Smooth muscle cell (in vitro differentiated cells): Measurements from ENCODE around the gene SCGB1A1. TPM values are rescaled to one million over a fixed set of nuclear protein-coding genes. Genes with fewer than 3 reads are reported as not detected.

Source experiments
- DNase-seq: peaks from one replicate; lab custom pipeline; 2025; ENCODE audit not compliant: unreplicated experiment; lab: John Stamatoyannopoulos, UW
- H2AFZ ChIP-seq: fragments of 200-600 bp; sonication (generic); 2 replicates; pipeline ENCODE4 v1.6.0; 2016; ENCODE audit warnings: antibody characterized with exemption, low read depth, mild to moderate bottlenecking
- H3F3A ChIP-seq: fragments of 200-600 bp; sonication (generic); 2 replicates; pipeline ENCODE4 v1.6.0; 2017; ENCODE audit warnings: antibody characterized with exemption, low read depth
- H3K27ac ChIP-seq: fragments of 200-600 bp; sonication (generic); 2 replicates; pipeline ENCODE4 v1.5.1; 2016; ENCODE audit warnings: low read depth, mild to moderate bottlenecking
- H3K27me3 ChIP-seq: fragments of 200-600 bp; sonication (generic); 2 replicates; pipeline ENCODE4 v1.6.1; 2016; ENCODE audit warnings: low read depth, mild to moderate bottlenecking
- H3K36me3 ChIP-seq: fragments of 200-600 bp; sonication (generic); 2 replicates; pipeline ENCODE4 v1.5.1; 2016; ENCODE audit warnings: low read depth
- H3K4me1 ChIP-seq: fragments of 200-600 bp; sonication (generic); 2 replicates; pipeline ENCODE4 v1.5.1; 2016; ENCODE audit warnings: low read depth
- H3K4me2 ChIP-seq: fragments of 200-600 bp; sonication (generic); 2 replicates; pipeline ENCODE4 v1.6.0; 2016; ENCODE audit warnings: mild to moderate bottlenecking
- H3K4me3 ChIP-seq: fragments of 200-600 bp; sonication (generic); 2 replicates; pipeline ENCODE4 v1.5.1; 2016; ENCODE audit warnings: mild to moderate bottlenecking
- H3K79me2 ChIP-seq: fragments of 200-600 bp; sonication (generic); 2 replicates; pipeline ENCODE4 v1.6.0; 2016; ENCODE audit warnings: low read depth, mild to moderate bottlenecking
- H3K9ac ChIP-seq: fragments of 200-600 bp; sonication (generic); 2 replicates; pipeline ENCODE4 v1.6.0; 2016; ENCODE audit warnings: low read depth
- H3K9me3 ChIP-seq: fragments of 200-600 bp; sonication (generic); replicated peaks from 2 replicates; pipeline ENCODE4 v1.5.1; 2016; ENCODE audit warnings: low read depth
- H4K20me1 ChIP-seq: fragments of 200-600 bp; sonication (generic); 2 replicates; pipeline ENCODE4 v1.6.0; 2016; ENCODE audit warnings: low read depth
- WGBS: methylation state at CpG from one replicate; pipeline ENCODE4 v1.1.7; 2016; ENCODE audit warnings: low lambda C conversion rate; 5-methylcytosine and 5-hydroxymethylcytosine counted together
- polyA plus RNA-seq: library from polyadenylated mRNA; unstranded; fragments of >200 nt; fragmentation: Nextera tagmentation; extraction: Ambion mirVana; gene quantifications from 2 replicates; pipeline ENCODE4 v1.2.1, GENCODE V29; 2016
- total RNA-seq: library from RNA; depleted of rRNA; stranded (reverse); fragments of >200 nt; gene quantifications from 2 replicates; pipeline ENCODE4 v1.2.3, GENCODE V29; 2014
- TF ChIP-seq, protein P1 (sequence below): fragments of 200-600 bp; sonication (generic); IDR thresholded peaks from 2 replicates; pipeline ENCODE4 v1.5.1; 2017; ENCODE audit warnings: borderline replicate concordance, mild to moderate bottlenecking, antibody characterized with exemption; ENCODE audit not compliant: insufficient read depth, poor library complexity, severe bottlenecking

The SCGB1A1 gene
- total and polyA plus RNA-seq, 2 experiments from 2014 or later = not detected

DNA sequence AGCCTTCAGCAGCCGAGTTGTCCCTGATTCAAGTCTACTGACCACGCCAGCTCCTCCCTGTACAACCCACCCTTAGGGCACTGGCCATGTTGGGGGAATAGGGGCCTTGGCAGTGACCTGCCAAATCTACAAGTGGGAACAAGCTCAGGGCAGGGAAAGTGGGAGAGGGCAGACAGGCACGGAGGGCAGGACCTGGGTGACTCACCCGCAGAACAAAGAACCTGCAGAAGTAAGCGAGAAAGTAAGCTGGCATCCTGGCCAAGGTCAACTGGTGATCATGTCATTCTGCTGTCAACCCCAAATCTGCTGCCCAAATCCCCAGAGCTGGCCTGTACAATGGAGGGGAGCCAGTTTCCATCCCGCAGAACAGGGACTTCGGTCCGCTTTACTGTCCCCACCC lies 7.9 kb upstream of the SCGB1A1 start:
- H3K9me3 ChIP-seq = no peaks in the 10 kb centered on the region
- 87% methylated on average over 8 of the region's 8 CpGs for WGBS
- no peak overlapping the region for H2AFZ ChIP-seq
- H3K79me2 ChIP-seq = no peaks in the 10 kb centered on the region
- no peaks in the 10 kb centered on the region for H3K36me3 ChIP-seq
- no peak overlapping the region for H3K4me2 ChIP-seq
- no peaks in the 10 kb centered on the region for H3K27me3 ChIP-seq
- no peak overlapping the region for H3K27ac ChIP-seq
- H3F3A ChIP-seq = no peaks in the 10 kb centered on the region
- H4K20me1 ChIP-seq = no peaks in the 10 kb centered on the region
- no peaks in the 10 kb centered on the region for H3K4me1 ChIP-seq
- no peak for DNase-seq
- TF ChIP-seq, protein P1, sequence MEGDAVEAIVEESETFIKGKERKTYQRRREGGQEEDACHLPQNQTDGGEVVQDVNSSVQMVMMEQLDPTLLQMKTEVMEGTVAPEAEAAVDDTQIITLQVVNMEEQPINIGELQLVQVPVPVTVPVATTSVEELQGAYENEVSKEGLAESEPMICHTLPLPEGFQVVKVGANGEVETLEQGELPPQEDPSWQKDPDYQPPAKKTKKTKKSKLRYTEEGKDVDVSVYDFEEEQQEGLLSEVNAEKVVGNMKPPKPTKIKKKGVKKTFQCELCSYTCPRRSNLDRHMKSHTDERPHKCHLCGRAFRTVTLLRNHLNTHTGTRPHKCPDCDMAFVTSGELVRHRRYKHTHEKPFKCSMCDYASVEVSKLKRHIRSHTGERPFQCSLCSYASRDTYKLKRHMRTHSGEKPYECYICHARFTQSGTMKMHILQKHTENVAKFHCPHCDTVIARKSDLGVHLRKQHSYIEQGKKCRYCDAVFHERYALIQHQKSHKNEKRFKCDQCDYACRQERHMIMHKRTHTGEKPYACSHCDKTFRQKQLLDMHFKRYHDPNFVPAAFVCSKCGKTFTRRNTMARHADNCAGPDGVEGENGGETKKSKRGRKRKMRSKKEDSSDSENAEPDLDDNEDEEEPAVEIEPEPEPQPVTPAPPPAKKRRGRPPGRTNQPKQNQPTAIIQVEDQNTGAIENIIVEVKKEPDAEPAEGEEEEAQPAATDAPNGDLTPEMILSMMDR = no peak
- no peak overlapping the region for H3K9ac ChIP-seq
- H3K4me3 ChIP-seq = no peak overlapping the region

DNA sequence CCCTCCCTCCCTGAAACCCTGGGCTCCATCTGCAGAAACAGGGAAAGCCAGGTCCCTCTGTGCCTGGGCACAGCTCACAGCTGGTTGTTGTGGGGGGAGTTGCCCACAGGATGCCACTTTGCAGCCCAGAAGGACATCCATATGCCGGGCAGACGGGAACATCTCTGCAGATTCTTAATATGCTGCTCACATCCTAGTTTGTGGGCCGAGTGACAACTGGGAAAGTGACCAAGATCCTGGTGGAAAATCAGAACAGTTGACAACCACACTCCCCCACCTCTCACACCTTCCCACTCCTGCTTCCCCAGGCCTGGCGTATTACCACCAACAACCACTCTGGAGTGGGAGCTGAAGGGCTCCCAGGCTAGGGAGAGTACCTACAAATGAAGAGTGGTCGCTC lies 7.3 kb upstream of the SCGB1A1 start:
- whole genome bisulfite sequencing = 94% methylated on average over 5 of the region's 5 CpGs
- no peak overlapping the region for H3K9ac ChIP-seq
- H3K27ac ChIP-seq = no peak overlapping the region
- no peaks in the 10 kb centered on the region for H3K9me3 ChIP-seq
- no peaks in the 10 kb centered on the region for H3K36me3 ChIP-seq
- no peaks in the 10 kb centered on the region for H3F3A ChIP-seq
- no peaks in the 10 kb centered on the region for H3K79me2 ChIP-seq
- H4K20me1 ChIP-seq = no peaks in the 10 kb centered on the region
- no peak overlapping the region for H3K4me3 ChIP-seq
- H3K4me1 ChIP-seq = no peaks in the 10 kb centered on the region
- H2AFZ ChIP-seq = no peak overlapping the region
- TF ChIP-seq, protein P1 = no peak
- H3K27me3 ChIP-seq = no peaks in the 10 kb centered on the region
- no peak for DNase-seq
- no peak overlapping the region for H3K4me2 ChIP-seq

DNA sequence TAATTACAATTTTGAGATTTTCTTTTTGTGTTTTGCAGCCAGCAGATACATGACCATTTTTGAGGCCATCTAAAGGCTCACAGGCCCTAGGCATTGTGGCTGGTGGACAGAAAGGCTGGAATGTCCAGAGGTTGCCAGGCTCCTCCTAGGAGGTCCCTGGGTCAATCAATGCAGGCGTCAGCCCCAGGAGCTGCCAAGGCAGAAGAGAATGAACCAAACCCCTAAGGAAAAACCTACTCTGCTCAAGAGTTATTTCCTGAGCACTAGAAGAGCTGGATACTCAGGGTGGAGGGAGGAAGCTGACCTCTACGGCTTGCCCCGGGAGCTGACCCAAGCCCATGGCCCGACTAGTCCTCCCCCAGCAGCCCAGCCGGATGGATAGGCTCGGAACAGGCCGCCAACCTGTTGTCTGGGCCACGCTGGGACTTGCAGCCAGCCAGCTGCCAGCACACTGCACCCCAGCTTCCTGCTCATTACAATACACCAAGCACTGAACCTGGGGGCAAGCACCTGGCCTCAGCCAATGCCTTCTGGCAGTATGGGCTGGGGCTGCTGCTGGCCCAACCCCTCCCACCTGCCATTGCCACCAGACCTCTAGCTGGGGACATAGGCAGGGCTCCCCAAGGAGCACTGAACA lies 5.7 kb upstream of the SCGB1A1 start:
- Histone ChIP-seq H3F3A (no peaks in the 10 kb centered on the region), H2AFZ (no peak overlapping the region), H3K27ac (no peak overlapping the region), H3K9ac (no peak overlapping the region), H3K9me3 (no peaks in the 10 kb centered on the region), H3K79me2 (no peaks in the 10 kb centered on the region), H3K4me1 (no peaks in the 10 kb centered on the region), H3K4me3 (no peak overlapping the region), H4K20me1 (no peaks in the 10 kb centered on the region), H3K27me3 (no peaks in the 10 kb centered on the region), H3K36me3 (no peaks in the 10 kb centered on the region), H3K4me2 (no peak overlapping the region)
- DNase-seq = no peak
- TF ChIP-seq, protein P1 = no peak
- 92% methylated on average over 7 of the region's 8 CpGs for WGBS

DNA sequence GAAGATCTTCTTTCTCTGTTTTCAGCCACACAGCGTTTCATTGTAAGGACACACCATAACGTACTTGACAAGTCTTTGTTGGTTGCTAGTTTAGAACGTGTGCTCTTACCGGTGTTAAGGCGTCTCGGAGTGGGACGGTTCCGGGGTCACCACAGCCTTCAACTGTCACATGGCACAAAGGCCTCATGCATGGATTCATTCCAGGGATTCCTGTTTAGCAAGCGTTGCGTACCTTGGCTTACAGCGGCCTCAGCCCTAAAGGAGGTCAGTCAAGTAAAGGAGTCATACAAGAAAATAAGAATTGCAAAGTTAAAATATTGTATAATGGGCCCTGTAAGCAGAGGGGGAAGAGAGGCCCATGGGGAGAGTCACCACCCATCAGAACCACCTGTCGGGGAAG lies 2.2 kb upstream of the SCGB1A1 start:
- TF ChIP-seq, protein P1 = no peak
- no peak overlapping the region for H3K4me3 ChIP-seq
- H3K4me1 ChIP-seq = no peaks in the 10 kb centered on the region
- H4K20me1 ChIP-seq = no peaks in the 10 kb centered on the region
- H3K36me3 ChIP-seq = no peaks in the 10 kb centered on the region
- no peak overlapping the region for H3K4me2 ChIP-seq
- H3K27ac ChIP-seq = no peak overlapping the region
- no peak overlapping the region for H3K9ac ChIP-seq
- no peaks in the 10 kb centered on the region for H3K79me2 ChIP-seq
- no peaks in the 10 kb centered on the region for H3K9me3 ChIP-seq
- no peaks in the 10 kb centered on the region for H3F3A ChIP-seq
- 80% methylated on average over 12 of the region's 12 CpGs for WGBS
- H3K27me3 ChIP-seq = no peaks in the 10 kb centered on the region
- no peak overlapping the region for H2AFZ ChIP-seq
- DNase-seq = no peak
